DMS114 treated with DMSO at 0.1 percent for 48 hours (cell line): Measurements from ENCODE around the gene HFE.
"Not testable (repeated sequence)": the region's sequence is repeated elsewhere in the genome, so short reads cannot be mapped to it uniquely, and the experiment has no call there.

ENCODE experiments used
- DNase-seq: peaks from one replicate; lab custom pipeline; 2025; ENCODE audit not compliant: unreplicated experiment; lab: John Stamatoyannopoulos, UW

The HFE gene

DNA sequence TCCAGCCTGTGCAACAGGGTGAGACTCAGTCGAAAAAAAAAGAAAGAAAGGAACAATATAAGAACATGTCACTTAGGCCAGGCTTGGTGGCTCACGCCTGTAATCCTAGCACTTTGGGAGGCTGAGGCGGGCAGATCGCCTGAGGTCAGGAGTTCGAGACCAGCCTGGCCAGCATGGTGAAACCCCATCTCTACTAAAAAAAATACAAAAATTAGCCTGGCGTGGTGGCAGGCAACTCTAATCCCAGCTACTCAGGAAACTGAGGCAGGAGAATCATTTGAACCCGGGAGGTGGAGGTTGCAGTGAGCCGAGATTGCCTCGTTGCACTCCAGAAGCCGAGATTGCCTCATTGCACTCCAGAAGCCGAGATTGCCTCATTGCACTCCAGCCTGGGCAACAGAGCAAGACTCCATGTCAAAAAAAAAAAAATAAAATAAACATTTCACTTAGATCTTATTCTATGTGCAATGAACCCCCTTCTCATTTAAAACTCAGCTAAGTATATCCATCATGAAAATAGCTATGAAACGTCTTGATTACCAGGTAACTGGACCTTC, 28.7 kb upstream of the HFE start:
- DNase-seq, result not testable (repeated sequence)

DNA sequence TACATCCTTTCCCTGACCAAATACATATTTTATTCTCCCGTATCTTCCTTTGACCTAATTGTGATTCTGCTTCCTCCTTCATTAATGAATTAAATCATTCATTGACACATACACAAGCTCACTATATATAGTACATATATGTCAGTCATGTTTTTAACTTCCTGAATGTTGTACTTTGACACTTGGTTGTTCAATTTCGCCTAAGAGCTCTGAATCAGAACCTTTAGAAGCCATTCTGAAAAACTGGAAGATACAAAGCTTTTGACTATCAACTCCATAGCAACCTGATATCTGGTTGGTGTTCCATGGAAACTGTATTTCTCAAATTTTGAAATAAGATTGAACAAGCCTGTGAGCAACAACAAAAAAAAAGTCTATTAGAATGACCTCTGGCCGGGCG, 27.3 kb upstream of the HFE start:
- no peak for DNase-seq

DNA sequence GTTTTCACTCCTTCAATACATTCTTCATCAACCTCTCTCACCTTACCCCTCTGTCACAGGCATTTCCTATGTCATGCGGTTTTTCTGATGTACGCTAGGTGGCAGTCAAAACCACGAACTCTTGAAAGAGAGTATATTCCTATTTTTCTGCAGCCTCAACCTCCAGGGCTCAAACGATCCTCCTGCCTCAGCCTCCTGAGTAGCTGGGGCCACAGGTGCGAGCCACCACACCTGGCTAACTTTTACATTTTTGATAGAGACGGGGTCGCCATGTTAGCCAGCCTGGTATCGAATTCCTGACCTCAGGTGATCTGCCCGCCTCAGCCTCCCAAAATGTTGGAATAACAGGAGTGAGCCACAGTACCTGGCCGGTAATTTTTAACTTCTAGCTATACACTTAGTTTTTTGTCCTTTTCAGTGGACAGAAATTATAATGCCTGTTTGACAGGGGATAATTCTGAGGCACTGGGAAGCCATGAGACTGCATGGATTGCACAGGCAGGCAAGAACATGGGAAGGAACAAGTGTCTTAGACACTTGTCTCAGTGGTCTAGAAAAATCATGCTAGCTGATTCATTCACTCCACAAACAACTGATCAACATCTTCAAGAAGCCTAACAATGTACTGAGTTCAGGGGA, 22.5 kb upstream of the HFE start:
- peak; percentile 68 for DNase-seq

DNA sequence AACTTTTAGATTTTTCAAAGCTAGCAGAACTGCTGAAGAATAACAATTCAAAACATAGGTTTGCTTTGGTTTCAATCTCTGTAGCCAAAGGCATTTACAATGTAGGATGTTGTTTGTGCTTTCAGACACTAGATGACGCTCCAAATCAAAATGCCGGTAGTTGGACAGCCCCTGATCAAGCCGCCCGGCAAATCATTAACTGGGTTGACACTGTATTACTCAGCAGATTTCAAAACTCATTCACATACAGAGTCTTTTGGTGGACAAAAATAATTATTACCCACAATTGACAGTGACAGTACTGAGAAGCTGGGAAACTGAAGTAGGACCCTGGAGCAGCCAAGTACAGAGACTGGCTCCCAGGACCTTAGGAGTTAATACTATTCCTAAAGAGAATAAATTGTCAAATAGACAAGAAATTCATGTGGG, 21.3 kb upstream of the HFE start:
- peak; percentile 87 for DNase-seq

DNA sequence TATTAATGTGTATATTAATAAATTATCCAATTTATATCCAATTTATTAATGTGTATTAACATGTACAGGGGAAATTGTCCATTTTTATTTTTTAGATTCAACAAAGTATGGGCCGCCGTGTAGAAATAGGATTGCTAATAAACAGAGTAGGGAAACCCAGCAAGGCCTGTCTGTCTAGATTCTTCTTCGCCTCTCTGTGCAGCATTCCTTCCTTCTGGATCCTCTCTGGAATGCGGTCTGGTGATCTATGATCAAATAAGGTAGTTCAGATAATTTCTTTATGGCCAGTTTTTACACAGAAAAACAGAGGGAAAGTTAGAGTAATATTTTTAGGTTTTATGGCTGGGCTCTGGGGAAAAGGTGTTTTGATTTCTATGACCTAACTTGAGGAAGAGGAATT, 19.9 kb upstream of the HFE start:
- DNase-seq, result no peak

DNA sequence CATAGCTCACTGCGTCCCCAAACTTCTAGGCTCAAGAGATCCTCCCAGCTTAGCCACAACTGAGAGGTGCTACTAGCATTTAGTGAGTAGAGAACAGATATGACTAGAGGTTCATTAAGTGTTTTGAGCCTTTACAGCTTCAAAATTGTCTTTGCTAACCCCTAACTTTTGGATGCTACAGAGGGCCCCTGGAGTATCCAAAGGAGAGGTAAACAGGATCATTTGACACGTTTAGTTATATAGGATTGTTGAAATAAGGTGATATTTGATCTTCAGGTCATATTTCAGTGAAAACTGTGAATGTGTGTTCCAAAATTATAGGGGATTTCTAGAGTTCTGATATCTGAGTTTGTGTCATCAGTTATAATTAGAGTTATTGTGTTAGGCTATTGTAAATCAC, 19.2 kb upstream of the HFE start:
- DNase-seq, result no peak

DNA sequence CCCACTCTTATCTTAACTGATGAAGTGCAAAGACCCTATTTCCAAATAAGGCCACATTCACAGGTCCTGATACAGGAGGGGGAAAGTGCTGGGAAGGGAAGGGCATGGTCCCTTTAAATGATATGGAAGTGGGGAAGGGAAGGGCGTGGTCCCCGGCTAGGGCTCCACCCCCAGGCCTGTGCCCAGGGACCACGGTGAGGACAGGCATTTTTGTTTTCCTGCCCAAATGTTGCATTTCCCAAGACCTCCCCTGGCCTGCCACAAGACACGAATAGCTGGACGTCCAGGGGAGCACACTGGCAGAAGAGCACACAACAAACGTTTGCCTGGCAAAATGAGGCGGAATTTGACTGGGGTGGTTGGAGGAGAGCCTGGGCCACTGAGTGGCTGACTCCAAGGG, 16.1 kb upstream of the HFE start:
- no peak for DNase-seq

DNA sequence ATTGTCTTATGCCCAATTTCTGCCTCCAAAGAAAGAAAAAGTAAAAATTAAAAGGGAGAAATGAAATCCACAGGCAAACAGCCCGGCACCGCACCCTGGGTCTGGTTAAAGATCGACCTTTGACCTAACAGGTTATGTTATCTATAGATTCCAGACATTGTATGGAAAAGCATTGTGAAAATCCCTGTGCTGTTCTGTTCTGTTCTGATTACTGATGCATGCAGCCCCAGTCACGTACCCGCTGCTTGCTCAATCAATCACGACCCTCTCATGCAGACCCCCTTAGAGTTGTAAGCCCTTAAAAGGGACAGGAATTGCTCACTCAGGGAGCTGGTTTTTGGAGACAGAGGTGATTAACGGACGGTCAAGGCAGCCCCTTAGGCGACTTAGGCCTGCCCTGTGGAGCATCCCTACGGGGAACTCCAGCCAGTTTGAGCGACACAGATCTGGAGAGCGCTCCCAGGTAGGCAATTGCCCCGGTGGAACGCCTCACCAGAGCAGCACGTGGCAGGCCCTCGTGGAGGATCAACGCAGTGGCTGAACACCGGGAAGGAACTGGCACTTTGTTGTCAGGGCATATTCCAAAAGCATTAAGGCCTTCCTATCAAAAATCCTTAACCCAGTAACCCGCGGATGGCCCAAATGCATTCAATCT, 12.0 kb upstream of the HFE start:
- no peak for DNase-seq

DNA sequence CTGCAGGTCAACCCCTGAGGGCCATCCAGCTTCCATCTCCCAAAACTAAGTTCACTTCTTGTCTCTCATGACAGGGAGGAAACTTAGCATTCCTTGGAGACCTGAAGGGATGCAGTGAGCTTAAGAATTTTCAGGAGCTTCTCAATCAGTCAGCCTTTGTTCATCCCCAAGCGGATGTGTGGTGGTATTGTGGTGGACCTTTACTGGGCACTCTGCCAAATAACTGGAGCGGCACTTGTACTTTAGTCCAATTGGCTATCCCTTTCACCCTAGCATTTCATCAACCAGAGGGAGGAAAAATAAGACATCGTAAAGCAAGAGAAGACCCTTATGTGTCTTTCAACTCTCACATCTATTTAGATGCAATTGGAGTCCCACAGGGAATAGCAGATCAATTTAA, 9.2 kb upstream of the HFE start:
- DNase-seq, result not testable (repeated sequence)

DNA sequence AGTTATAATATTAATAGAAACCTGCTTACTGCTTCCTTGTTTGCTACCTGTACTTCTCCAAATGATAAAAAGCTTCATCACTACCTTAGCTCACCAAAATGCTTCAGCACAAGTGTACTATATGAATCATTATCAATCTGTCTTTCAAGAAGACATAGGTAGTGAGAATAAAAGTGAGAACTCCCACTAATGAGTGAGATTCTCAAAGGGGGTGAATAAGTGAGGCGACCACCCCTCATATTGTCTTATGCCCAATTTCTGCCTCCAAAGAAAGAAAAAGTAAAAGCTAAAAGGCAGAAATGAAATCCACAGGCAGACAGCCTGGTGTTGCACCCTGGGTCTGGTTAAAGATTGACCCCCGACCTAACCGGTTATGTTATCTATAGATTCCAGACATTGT, 6.1 kb upstream of the HFE start:
- not testable (repeated sequence) for DNase-seq

DNA sequence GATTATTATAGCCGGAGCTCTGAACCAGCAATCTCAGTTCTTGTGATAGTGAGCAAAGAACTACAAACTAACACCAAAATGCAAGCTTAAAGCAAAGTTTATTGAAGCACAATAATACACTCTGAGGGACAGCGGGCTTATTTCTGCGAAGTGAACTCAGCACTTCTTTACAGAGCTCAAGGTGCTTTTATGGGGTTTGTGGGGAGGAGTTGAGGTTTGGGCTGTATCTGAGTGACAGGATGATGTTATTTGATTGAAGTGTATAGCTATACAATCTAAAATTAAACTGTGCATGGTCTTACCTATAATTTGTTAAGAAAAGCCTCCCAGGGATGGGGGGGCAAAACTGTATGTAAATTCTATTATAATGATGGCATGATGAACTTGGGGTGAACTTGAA, 1.0 kb upstream of the HFE start:
- no peak for DNase-seq

DNA sequence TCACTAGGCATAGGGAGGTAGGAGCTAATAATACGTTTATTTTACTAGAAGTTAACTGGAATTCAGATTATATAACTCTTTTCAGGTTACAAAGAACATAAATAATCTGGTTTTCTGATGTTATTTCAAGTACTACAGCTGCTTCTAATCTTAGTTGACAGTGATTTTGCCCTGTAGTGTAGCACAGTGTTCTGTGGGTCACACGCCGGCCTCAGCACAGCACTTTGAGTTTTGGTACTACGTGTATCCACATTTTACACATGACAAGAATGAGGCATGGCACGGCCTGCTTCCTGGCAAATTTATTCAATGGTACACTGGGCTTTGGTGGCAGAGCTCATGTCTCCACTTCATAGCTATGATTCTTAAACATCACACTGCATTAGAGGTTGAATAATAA, 1.1 kb downstream of the HFE start:
- no peak for DNase-seq

DNA sequence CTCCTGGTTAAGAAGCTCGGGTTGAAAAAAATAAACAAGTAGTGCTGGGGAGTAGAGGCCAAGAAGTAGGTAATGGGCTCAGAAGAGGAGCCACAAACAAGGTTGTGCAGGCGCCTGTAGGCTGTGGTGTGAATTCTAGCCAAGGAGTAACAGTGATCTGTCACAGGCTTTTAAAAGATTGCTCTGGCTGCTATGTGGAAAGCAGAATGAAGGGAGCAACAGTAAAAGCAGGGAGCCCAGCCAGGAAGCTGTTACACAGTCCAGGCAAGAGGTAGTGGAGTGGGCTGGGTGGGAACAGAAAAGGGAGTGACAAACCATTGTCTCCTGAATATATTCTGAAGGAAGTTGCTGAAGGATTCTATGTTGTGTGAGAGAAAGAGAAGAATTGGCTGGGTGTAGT, 2.0 kb downstream of the HFE start:
- DNase-seq, result no peak

DNA sequence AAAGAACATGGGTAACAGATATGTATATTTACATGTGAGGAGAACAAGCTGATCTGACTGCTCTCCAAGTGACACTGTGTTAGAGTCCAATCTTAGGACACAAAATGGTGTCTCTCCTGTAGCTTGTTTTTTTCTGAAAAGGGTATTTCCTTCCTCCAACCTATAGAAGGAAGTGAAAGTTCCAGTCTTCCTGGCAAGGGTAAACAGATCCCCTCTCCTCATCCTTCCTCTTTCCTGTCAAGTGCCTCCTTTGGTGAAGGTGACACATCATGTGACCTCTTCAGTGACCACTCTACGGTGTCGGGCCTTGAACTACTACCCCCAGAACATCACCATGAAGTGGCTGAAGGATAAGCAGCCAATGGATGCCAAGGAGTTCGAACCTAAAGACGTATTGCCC, 5.2 kb downstream of the HFE start:
- DNase-seq, result no peak

DNA sequence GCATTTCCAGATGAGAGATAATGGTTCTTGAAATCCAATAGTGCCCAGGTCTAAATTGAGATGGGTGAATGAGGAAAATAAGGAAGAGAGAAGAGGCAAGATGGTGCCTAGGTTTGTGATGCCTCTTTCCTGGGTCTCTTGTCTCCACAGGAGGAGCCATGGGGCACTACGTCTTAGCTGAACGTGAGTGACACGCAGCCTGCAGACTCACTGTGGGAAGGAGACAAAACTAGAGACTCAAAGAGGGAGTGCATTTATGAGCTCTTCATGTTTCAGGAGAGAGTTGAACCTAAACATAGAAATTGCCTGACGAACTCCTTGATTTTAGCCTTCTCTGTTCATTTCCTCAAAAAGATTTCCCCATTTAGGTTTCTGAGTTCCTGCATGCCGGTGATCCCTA, 6.8 kb downstream of the HFE start:
- DNase-seq, result no peak

DNA sequence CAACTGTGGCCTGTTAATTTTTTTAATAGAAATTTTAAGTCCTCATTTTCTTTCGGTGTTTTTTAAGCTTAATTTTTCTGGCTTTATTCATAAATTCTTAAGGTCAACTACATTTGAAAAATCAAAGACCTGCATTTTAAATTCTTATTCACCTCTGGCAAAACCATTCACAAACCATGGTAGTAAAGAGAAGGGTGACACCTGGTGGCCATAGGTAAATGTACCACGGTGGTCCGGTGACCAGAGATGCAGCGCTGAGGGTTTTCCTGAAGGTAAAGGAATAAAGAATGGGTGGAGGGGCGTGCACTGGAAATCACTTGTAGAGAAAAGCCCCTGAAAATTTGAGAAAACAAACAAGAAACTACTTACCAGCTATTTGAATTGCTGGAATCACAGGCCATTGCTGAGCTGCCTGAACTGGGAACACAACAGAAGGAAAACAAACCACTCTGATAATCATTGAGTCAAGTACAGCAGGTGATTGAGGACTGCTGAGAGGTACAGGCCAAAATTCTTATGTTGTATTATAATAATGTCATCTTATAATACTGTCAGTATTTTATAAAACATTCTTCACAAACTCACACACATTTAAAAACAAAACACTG, 10.1 kb downstream of the HFE start:
- DNase-seq, result peak; percentile 77

DNA sequence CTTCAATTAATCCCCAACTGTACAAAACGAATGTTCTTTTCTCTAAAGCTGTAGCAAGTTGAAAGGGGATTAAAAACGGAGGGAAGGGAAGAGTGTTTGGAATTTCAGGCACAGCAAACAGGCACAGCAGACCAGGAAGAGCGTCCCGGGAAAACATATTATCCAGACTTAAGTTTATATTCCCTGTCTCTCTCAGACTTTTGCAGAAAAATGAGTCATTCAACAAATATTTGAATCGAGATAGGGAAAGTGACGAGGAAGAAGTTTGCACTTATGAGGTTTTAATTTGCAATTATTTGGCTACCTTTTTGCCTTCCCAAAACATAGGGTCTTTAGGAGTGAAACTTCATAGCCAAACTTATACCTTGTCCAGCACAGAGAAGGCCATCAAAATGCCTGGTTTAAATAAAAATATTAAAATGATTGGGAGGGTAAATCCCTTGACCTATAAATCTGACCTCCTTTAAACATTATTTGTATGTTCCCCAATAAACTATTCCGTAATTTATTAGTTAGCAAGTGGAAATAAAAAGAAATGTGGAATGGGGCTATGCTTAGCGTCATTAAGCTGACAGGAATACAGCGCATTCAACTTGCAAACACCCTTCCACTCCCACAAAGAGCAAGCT, 16.0 kb downstream of the HFE start:
- DNase-seq, result no peak

DNA sequence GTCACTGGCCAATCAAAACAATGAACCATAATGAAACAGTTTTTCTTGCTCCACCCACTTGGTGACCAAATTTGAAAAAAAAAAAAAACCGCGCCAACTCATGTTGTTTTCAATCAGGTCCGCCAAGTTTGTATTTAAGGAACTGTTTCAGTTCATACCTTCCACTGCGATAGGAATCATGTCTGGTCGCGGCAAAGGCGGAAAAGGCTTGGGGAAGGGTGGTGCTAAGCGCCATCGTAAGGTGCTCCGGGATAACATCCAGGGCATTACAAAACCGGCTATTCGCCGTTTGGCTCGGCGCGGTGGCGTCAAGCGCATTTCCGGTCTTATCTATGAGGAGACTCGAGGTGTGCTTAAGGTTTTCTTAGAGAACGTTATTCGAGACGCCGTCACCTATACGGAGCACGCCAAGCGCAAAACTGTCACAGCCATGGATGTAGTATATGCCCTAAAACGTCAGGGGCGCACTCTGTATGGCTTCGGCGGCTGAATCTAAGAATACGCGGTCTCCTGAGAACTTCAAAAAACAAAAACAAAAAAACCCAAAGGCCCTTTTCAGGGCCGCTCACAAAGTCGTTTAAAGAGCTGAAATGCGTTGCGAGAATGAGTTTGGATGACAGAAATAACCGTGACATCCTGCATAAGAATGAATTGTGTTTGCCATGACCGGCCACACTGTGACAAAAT, 16.7 kb downstream of the HFE start:
- peak; percentile 97 for DNase-seq

DNA sequence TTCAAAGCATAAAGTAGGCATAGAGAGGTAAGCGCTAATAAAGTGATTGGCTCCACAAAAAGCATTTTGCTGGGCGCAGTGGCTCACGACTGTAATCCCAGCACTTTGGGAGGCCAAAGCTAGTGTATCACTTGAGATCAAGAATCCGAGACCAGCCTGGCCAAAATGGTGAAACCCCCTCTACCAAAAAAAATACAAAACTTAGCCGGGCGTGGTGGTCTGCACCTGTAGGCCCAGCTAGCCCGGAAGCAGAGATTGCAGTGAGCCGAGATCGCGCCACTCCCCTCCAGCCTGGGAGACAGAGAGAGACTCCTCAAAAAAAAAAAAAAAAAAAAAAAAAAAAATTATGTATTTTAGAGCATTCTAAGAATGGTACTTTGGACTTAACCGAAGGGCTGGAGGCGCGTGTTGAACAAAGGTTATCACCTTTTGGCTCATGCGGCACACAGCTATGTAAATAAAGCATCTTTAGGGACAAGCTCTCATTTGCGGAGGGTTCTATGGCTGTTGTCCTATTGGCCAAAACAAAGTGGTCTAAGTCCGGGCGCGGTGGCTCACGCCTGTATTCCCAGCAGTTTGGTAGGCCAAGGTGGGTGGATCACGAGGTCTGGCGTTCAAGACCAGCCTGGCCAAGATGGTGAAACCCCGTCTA, 17.4 kb downstream of the HFE start:
- DNase-seq, result no peak

DNA sequence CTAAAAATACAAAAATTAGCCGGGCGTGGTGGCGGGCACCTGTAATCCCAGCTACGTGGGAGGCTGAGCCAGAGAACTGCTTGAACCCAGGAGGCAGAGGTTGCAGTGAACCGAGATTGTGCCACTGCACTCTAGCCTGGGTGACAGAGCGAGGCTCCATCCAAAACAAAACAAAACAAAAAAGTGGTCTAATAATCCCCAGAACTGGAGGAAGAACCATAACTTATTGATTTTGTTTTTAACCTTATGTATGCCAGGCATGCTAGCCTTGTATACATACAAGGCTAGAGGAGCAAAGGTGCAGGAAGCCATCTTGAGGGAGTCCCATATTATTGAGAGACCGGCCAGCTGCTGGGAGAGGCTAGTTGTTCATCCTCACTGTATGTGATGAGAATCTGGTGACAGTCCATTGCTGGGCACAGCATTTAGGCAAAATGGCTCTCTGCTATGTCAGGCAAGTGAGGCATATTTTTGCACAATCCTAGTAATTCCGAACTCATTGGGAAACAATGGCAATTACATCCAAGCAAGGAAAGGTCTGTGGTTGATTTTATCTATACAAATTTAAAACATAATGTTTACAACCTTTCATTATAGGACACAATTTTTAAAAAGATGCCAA, 18.0 kb downstream of the HFE start:
- no peak for DNase-seq
